Measurements from ENCODE around the gene YIPF3.

GRCh38 chr6:43559328-43559727, 42.6 kb upstream of the YIPF3 start:
- no peak for TF ChIP-seq CTCF (IDR thresholded peaks at IDR 0.05)
- no peak for TF ChIP-seq POLR2A (IDR thresholded peaks at IDR 0.05)
- no peak for TF ChIP-seq EP300 (IDR thresholded peaks at IDR 0.05; ENCODE audit: low read depth)
